ENCODE results near the gene MYOM3. TPM values are rescaled to one million over a fixed set of nuclear protein-coding genes. Genes with fewer than 3 reads are reported as not detected.
"Not testable (repeated sequence)": the region's sequence is repeated elsewhere in the genome, so short reads cannot be mapped to it uniquely, and the experiment has no call there.

Gene MYOM3
- total and polyA plus RNA-seq, 8 donors, result 0.12 to 1.8 (median 0.18) TPM; not detected in 1

DNA sequence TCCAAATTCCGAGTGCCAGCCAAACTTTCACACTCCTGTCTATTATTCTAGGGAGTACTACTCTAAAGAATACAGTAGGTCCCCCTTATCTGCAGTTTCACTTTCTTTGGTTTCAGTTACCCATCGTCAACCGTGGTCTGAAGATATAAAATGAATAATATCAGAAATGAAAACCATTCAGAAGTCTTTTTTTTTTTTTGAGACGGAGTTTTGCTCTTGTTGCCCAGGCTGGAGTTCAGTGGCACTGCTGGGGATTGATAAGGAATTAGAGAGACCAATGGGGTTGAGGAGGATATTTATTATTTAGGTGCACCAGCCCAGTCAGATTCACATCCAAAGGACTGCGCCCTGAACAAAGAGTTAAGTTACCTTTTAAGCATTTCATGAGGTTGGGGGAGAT lies 79.0 kb downstream of the MYOM3 start:
- no peak for DNase-seq
- 45 to 64% (median 59%) methylated on average over 5 of the region's 5 CpGs for WGBS, 5 donors
- Histone ChIP-seq H3K4me1 (peaks cover 0 to 8% (median 4%) of the 10 kb centered on the region in 4 donors), H3K9me3 (no peaks in the 10 kb centered on the region), H3K4me3 (no peak overlapping the region), H3K36me3 (no peaks in the 10 kb centered on the region), H3K27ac (no peak overlapping the region), H3K27me3 (no peaks in the 10 kb centered on the region)
- no peak for TF ChIP-seq POLR2A (IDR thresholded peaks at IDR 0.05)
- no peak for TF ChIP-seq POLR2AphosphoS5 (IDR thresholded peaks at IDR 0.05)
- TF ChIP-seq CTCF (IDR thresholded peaks at IDR 0.05), result no peak
- no peak for TF ChIP-seq EP300 (IDR thresholded peaks at IDR 0.05)
- intact Hi-C loops (cut with DNase I; ENCODE audit: low total_unique reads), result no loop called here

- H3K27ac ChIP-seq; intact Hi-C loops (cut with DNase I; ENCODE audit: low total_unique reads); H3K9me3 ChIP-seq; H3K36me3 ChIP-seq; H3K4me3 ChIP-seq; DNase-seq; H3K27me3 ChIP-seq: not testable (repeated sequence)
- H3K4me1 ChIP-seq, result peaks cover 0 to 12% (median 7%) of the 10 kb centered on the region in 4 donors
- 84 to 94% (median 92%) methylated on average over 7 of the region's 7 CpGs for WGBS, 5 donors
These were observed 80.9 kb downstream of the MYOM3 start for GRCh38 chr1:24030976-24031516.

DNA sequence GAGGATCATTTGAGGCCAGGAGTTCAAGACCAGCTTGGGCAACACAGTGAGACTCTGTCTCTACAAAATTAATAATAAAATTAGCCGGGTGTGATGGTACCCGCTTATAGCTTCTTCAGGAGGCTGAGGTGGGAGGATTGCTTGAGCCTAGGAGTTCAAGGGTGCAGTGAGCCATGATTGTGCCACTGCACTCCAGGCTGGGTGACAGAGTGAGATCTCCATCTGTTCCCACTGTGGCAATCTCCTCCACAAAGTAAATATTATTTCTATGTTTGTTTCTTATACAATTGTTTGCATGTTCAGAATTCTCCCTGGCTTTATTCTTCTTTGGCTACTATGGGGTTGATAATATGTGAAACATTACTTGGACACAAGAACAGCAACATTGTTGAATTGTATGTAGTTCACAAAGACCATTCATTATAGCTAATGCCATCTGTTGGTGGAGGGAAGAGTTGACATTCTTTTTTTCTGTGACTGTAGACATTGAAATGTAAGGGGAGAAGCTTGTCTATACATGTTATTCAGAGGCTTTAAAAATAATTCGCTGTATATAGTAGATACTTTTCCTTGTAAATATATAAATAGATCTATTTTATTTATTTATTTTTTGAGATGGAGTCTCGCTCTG lies 84.0 kb downstream of the MYOM3 start:
- no peak overlapping the region for H3K4me3 ChIP-seq
- WGBS, 5 donors, result 70 to 76% (median 73%) methylated on average over 4 of the region's 4 CpGs
- H3K27ac ChIP-seq, result no peak overlapping the region
- DNase-seq, result peak in 1 of 2 donors; percentile 78
- H3K27me3 ChIP-seq, result no peaks in the 10 kb centered on the region
- peaks cover 0 to 19% (median 12%) of the 10 kb centered on the region in 4 donors for H3K4me1 ChIP-seq
- TF ChIP-seq POLR2AphosphoS5 (IDR thresholded peaks at IDR 0.05), result peak in 2 of 3 donors; percentile 18 to 42
- TF ChIP-seq CTCF (IDR thresholded peaks at IDR 0.05), result peak in 5 of 7 experiments; percentile 32 to 68 (median 50)
- no peak for TF ChIP-seq EP300 (IDR thresholded peaks at IDR 0.05)
- TF ChIP-seq POLR2A (IDR thresholded peaks at IDR 0.05), result no peak
- no peaks in the 10 kb centered on the region for H3K36me3 ChIP-seq
- intact Hi-C loops (cut with DNase I; ENCODE audit: low total_unique reads), result no loop called here
- no peaks in the 10 kb centered on the region for H3K9me3 ChIP-seq

GRCh38 chr1:24022581-24023361 lies 89.2 kb downstream of the MYOM3 start:
- H3K4me3 ChIP-seq, result no peak overlapping the region
- peaks cover 41 to 59% (median 51%) of the 10 kb centered on the region in 4 donors for H3K4me1 ChIP-seq
- H3K36me3 ChIP-seq, result no peaks in the 10 kb centered on the region
- intact Hi-C loops (cut with DNase I; ENCODE audit: low total_unique reads), result no loop called here
- TF ChIP-seq POLR2AphosphoS5 (IDR thresholded peaks at IDR 0.05) (peak in 2 of 3 donors; percentile 34 to 50), CTCF (IDR thresholded peaks at IDR 0.05) (no peak), EP300 (IDR thresholded peaks at IDR 0.05) (no peak), POLR2A (IDR thresholded peaks at IDR 0.05) (no peak)
- 61 to 78% (median 69%) methylated on average over 3 to 4 of the region's 4 CpGs for WGBS, 5 donors
- no peaks in the 10 kb centered on the region for H3K27me3 ChIP-seq
- H3K27ac ChIP-seq, result peak overlapping the region; percentile 70 to 93 (median 90)
- DNase-seq, result peak in 1 of 2 donors; percentile 51
- no peaks in the 10 kb centered on the region for H3K9me3 ChIP-seq

All from stomach (tissue), 9 donors.